Neural crest cell (in vitro differentiated cells): Measurements from ENCODE around the gene HDAC4. TPM values are rescaled to one million over a fixed set of nuclear protein-coding genes. Genes with fewer than 3 reads are reported as not detected.
"Not testable (repeated sequence)": the region's sequence is repeated elsewhere in the genome, so short reads cannot be mapped to it uniquely, and the experiment has no call there.

ENCODE experiments used
- DNase-seq: peaks from one replicate; pipeline ENCODE4 v3.0.0; 2021; ENCODE audit warnings: low read depth, mixed read lengths, low spot score
- H3K27ac Mint-ChIP-seq: one replicate; pipeline ENCODE4 v1.8.0; 2021; ENCODE audit warnings: mild to moderate bottlenecking, mixed read lengths; ENCODE audit not compliant: unreplicated experiment
- H3K27me3 Mint-ChIP-seq: 2 replicates; pipeline ENCODE4 v1.8.0; 2021; ENCODE audit warnings: low read depth, mild to moderate bottlenecking, mixed read lengths
- H3K36me3 Mint-ChIP-seq: 2 replicates; pipeline ENCODE4 v1.8.0; 2021; ENCODE audit warnings: low read depth, mild to moderate bottlenecking, mixed read lengths
- H3K4me1 Mint-ChIP-seq: 2 replicates; pipeline ENCODE4 v1.8.0; 2021; ENCODE audit warnings: mixed read lengths
- H3K4me3 Mint-ChIP-seq: one replicate; pipeline ENCODE4 v1.8.0; 2021; ENCODE audit warnings: mild to moderate bottlenecking, mixed read lengths
- H3K9me3 Mint-ChIP-seq: 2 replicates; pipeline ENCODE4 v1.8.0; 2021; ENCODE audit warnings: mixed read lengths
- long read RNA-seq: library from polyadenylated mRNA; unstranded; transcript quantifications from one replicate; pipeline ENCODE4 v2.0.0, GENCODE V29; 2020
- total RNA-seq: library from RNA; stranded (reverse); gene quantifications from 2 replicates; pipeline ENCODE4 v1.2.1, GENCODE V29; 2021
- TF ChIP-seq, protein P1 (sequence below): fragments of 200-600 bp; sonication (generic); conservative IDR thresholded peaks from 2 replicates; pipeline ENCODE4 v1.5.0; 2021; ENCODE audit warnings: antibody characterized with exemption, mild to moderate bottlenecking

Gene HDAC4
- total RNA-seq = 50.7 and 52.1 TPM in 2 replicates
- long read RNA-seq, partial matches to known transcripts = 0 of 9 reads
- long read RNA-seq, other reads (novel, unspliced or antisense) = 9 of 9 reads

DNA sequence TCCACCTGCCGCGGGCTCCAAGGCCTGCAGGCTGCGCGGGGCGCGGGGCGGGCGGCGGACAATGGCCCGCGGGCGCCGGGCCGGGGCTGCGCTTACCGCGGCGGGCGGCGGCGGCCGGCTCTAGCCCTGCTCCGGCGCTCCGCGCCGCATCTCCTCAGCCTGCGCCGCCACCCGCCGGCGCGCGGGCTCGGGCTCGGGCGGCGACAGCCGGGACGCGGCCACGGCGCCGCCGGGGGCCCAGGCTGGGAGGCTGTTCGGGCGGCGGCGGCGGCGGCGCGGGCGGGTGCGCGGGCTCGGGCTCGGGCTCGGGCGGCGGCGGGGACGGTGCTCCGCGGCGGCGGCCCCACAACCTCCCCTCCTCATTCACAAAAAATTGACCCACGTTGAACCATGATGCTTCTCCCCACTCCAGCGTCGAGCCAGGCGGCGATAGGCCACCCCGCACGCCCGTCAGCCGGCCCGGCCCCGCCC, at the start of gene HDAC4:
Gene HDAC4 (minus strand): TSS at position 425 of the 471 bp plus-strand sequence. CDS start 48,321 bp downstream, outside the sequence.
- Mint-ChIP-seq H3K27ac (peak within 1 kb of the TSS; percentile 100), H3K27me3 (peaks cover 3% of the 10 kb centered on the region), H3K4me1 (peaks cover 55% of the 10 kb centered on the region), H3K9me3 (peaks cover 6% of the 10 kb centered on the region), H3K36me3 (no peaks in the 10 kb centered on the region), H3K4me3 (peak within 1 kb of the TSS; percentile 96)
- no peak for DNase-seq
- TF ChIP-seq, protein P1, sequence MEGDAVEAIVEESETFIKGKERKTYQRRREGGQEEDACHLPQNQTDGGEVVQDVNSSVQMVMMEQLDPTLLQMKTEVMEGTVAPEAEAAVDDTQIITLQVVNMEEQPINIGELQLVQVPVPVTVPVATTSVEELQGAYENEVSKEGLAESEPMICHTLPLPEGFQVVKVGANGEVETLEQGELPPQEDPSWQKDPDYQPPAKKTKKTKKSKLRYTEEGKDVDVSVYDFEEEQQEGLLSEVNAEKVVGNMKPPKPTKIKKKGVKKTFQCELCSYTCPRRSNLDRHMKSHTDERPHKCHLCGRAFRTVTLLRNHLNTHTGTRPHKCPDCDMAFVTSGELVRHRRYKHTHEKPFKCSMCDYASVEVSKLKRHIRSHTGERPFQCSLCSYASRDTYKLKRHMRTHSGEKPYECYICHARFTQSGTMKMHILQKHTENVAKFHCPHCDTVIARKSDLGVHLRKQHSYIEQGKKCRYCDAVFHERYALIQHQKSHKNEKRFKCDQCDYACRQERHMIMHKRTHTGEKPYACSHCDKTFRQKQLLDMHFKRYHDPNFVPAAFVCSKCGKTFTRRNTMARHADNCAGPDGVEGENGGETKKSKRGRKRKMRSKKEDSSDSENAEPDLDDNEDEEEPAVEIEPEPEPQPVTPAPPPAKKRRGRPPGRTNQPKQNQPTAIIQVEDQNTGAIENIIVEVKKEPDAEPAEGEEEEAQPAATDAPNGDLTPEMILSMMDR = no peak

DNA sequence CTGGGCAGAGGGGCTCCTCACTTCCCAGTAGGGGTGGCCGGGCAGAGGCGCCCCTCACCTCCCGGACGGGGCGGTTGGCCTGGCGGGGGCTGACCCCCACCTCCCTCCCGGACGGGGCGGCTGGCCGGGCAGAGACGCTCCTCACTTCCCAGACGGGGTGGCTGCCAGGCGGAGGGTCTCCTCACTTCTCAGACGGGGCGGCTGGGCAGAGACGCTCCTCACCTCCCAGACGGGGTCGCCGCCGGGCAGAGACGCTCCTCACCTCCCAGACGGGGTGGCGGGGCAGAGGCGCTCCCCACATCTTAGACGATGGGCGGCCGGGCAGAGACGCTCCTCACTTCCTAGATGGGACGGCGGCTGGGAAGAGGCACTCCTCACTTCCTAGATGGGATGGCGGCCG, 48.6 kb upstream of the HDAC4 start:
- peaks cover 12% of the 10 kb centered on the region for H3K36me3 Mint-ChIP-seq
- not testable (repeated sequence) for H3K27me3 Mint-ChIP-seq, H3K4me3 Mint-ChIP-seq, H3K27ac Mint-ChIP-seq, H3K4me1 Mint-ChIP-seq, DNase-seq
- peaks cover 24% of the 10 kb centered on the region for H3K9me3 Mint-ChIP-seq

DNA sequence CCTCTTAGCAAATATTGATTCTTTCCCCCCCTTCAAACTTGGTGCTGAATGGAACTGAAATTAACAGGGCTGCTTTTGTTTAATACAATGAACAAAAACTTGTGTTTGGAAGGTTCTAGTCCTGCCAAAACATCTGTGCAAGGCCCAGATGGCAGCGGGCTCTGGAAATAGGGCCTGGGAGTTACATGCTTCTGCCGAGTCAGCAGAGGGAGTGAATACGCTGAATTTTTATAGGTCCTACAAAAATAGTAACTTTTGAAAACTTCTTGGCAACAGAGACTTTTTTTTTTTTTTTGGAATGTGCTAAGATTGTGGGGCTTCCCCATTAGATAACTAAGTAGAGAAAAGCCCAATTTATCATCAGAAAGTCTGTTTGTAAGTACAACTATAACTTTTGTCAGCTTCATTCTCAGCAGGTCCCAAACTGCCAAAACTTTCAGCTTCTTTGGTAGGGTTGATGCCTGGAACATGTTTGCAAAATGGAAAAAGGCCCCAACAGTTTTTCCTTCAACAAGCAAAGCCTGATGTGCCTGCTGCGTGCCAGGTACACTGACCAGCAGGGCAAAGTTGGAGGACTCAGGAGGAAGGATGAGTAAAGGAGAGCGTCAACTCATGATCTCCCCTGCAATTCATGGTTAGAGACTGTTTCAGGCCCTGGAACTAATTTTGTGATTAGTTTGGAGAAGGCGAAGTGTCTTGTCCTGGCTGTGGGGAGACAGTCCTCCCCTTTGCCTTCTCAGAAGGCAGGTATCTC, 45.1 kb upstream of the HDAC4 start:
- Mint-ChIP-seq H3K36me3 (peaks cover 9% of the 10 kb centered on the region), H3K4me1 (peaks cover 19% of the 10 kb centered on the region), H3K9me3 (peaks cover 16% of the 10 kb centered on the region), H3K27ac (no peak overlapping the region), H3K27me3 (peaks cover 22% of the 10 kb centered on the region), H3K4me3 (no peak overlapping the region)
- DNase-seq = no peak
- TF ChIP-seq, protein P1 = no peak

DNA sequence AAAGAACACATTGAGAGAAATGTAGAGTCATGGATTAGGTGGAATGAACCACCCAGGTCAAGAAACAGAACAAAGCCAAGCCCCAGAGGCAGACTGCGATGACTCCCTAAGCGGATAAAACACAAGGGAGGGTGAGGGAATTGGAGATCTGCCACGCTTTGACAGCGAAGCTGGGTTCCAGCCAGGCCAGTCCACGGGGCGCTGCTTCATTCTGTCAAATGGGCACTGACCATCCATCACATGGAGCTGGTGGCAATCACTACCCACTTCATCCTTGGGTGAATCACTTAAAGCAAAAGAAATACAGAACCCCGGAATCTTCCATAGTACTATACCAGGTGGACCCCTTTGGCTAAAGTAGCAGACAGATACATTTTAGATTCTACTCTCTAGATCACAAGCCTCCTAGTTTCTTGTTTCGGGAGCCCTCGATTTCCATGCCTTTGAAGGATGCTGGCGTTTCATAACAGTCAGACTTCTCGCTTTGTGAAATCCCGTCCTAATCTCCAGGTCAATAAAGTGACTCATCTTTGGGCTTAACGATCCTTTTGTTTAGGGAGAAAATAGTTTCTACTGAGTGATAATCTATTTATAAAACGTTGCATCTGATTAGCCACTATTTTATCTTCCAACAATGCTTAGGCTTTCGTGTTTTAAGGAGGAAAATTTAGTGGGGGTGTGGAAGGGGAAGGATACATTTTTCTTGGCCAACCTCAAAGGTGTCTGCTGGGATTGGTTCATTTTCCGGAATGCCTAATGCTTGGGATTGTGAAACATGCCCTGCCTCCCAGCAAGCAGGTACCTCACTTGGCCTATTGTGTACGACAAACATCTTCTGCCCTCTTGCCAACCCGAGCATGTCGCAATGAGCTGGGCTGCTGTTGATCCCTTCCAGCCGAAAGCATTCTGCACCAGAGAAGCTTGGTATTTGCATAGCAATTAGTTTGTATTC, 44.1 kb upstream of the HDAC4 start:
- TF ChIP-seq, protein P1 = no peak
- Mint-ChIP-seq H3K27ac (no peak overlapping the region), H3K27me3 (peaks cover 30% of the 10 kb centered on the region), H3K9me3 (peaks cover 13% of the 10 kb centered on the region), H3K36me3 (peaks cover 9% of the 10 kb centered on the region), H3K4me1 (peaks cover 28% of the 10 kb centered on the region), H3K4me3 (no peak overlapping the region)
- DNase-seq = no peak

DNA sequence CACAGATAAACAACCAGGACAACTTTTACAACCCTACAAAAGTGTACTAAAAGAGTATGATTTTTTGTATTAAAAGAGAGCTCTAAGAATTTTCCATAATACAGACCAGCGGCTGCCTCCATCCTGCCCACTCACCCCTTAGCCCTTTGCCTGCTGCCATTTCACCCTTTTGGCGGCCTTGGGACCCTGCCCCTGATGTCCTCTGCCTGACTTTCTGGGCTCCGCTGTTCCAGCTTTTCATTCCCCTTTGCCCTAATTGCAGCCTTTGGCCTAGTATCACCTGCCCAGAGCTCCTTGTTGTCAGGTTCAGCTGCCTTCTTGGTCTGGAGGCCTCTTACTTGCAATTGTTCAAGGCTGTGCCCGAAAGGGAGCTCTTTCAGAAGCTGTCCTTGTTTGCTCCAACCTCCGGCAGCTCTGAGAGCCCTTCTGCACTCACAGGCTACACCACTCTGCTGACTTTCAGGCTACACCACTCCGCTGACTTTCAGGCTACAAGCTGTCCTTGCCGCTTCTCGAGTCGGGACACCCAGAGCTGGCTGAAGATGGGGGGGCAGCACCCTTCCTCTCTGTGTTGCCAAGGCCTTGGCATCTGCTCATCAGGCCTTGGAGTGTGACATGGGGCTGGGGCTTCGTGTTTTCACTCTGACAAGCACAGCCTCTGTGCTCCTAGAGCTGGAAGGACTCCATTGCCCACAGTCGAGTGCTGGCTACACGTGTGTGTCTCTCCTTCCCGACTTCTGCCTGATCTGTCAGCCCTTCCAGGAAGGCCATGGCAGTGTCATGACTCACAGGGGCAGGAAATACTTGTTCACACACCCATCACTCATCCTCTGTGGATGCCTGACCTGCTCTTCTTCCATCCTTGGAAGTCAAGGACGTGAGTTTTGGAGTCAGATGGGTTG, 43.1 kb upstream of the HDAC4 start:
- Mint-ChIP-seq H3K27ac (no peak overlapping the region), H3K9me3 (peaks cover 13% of the 10 kb centered on the region), H3K4me1 (peaks cover 33% of the 10 kb centered on the region), H3K4me3 (no peak overlapping the region), H3K27me3 (peaks cover 37% of the 10 kb centered on the region), H3K36me3 (peaks cover 9% of the 10 kb centered on the region)
- TF ChIP-seq, protein P1 = no peak
- no peak for DNase-seq
